HepG2 (cell line): ENCODE measurements around the gene SLC25A45. TPM values are rescaled to one million over a fixed set of nuclear protein-coding genes. Genes with fewer than 3 reads are reported as not detected.

Source experiments
- ARNT2 ChIP-seq: sonication (generic); formaldehyde crosslinking; IDR thresholded peaks from 2 replicates; pipeline ENCODE4 v1.8.0; 2022; ENCODE audit warnings: mild to moderate bottlenecking, low read depth, missing genetic modification reagents, moderate library complexity
- ATF1 ChIP-seq: IDR thresholded peaks from 2 replicates; pipeline ENCODE4 v1.6.1; 2016; ENCODE audit warnings: mild to moderate bottlenecking, control low read depth
- ELF4 ChIP-seq: sonication (generic); formaldehyde crosslinking; IDR thresholded peaks from 2 replicates; pipeline ENCODE4 v1.5.0; 2020; ENCODE audit warnings: missing genetic modification reagents, mild to moderate bottlenecking, moderate library complexity, borderline replicate concordance
- EP300 ChIP-seq, 3 experiments: sonication (generic) in 1 of 3; formaldehyde crosslinking in 1 of 3; IDR thresholded peaks; 2 replicates each; pipeline versions ENCODE4 v1.5.1 to v1.6.1; 2011 to 2020; ENCODE audit warnings: low read depth in 2 of 3, low read length in 2 of 3, borderline replicate concordance in 1 of 3, improper control_type of control experiment in 1 of 3, mild to moderate bottlenecking in 1 of 3, missing genetic modification reagents in 1 of 3, moderate library complexity in 1 of 3
- ISX ChIP-seq: sonication (generic); formaldehyde crosslinking; conservative IDR thresholded peaks from 2 replicates; pipeline ENCODE4 v1.5.0; 2020; ENCODE audit warnings: missing genetic modification reagents
- KLF15 ChIP-seq: sonication (generic); formaldehyde crosslinking; IDR thresholded peaks from 2 replicates; pipeline ENCODE4 v1.8.1; 2023; ENCODE audit warnings: borderline replicate concordance, mild to moderate bottlenecking, inconsistent platforms, missing genetic modification reagents, mixed read lengths
- NR2C2 ChIP-seq: sonication (generic); formaldehyde crosslinking; IDR thresholded peaks from 2 replicates; pipeline ENCODE4 v1.4.0; 2020; ENCODE audit warnings: missing genetic modification reagents, mild to moderate bottlenecking, moderate library complexity, borderline replicate concordance
- SETDB1 ChIP-seq: sonication (generic); formaldehyde crosslinking; IDR thresholded peaks from 2 replicates; pipeline ENCODE4 v1.5.1; 2020; ENCODE audit warnings: missing genetic modification reagents, mild to moderate bottlenecking, borderline replicate concordance
- SNRNP70 ChIP-seq: fragments of 200-400 bp; formaldehyde crosslinking; IDR thresholded peaks from 2 replicates; pipeline ENCODE4 v1.6.1; 2017; ENCODE audit warnings: mild to moderate bottlenecking, low read depth, low read length, moderate library complexity
- TBL1XR1 ChIP-seq: fragments of 150-350 bp; IDR thresholded peaks from 2 replicates; pipeline ENCODE4 v1.6.1; 2014; ENCODE audit warnings: borderline replicate concordance, low read length; ENCODE audit not compliant: partially characterized antibody
- ZBTB42 ChIP-seq: sonication (generic); formaldehyde crosslinking; IDR thresholded peaks from 2 replicates; pipeline ENCODE4 v1.5.0; 2020; ENCODE audit warnings: mild to moderate bottlenecking, missing genetic modification reagents
- ZFP90 ChIP-seq: sonication (generic); formaldehyde crosslinking; IDR thresholded peaks from 2 replicates; pipeline ENCODE4 v1.8.0; 2022; ENCODE audit warnings: missing genetic modification reagents, mild to moderate bottlenecking, inconsistent platforms, borderline replicate concordance
- ZNF460 ChIP-seq: sonication (generic); formaldehyde crosslinking; IDR thresholded peaks from 2 replicates; pipeline ENCODE4 v1.5.1; 2020; ENCODE audit warnings: missing genetic modification reagents, mild to moderate bottlenecking, borderline replicate concordance
- ZNF773 ChIP-seq: sonication (generic); formaldehyde crosslinking; IDR thresholded peaks from 2 replicates; pipeline ENCODE4 v1.4.0; 2020; ENCODE audit warnings: missing genetic modification reagents, borderline replicate concordance
- ZSCAN9 ChIP-seq: IDR thresholded peaks from 2 replicates; pipeline ENCODE4 v1.6.1; 2016; ENCODE audit warnings: borderline replicate concordance
- polyA plus RNA-seq, 8 experiments: library from polyadenylated mRNA; depleted of rRNA in 3 of 8; stranded (reverse) in 7 of 8; unstranded in 1 of 8; fragments of >200 nt; fragmentation: Illumina TruSeq in 4 of 8; extraction: Trizol in 4 of 8; gene quantifications; 2 replicates each; pipeline versions ENCODE4 v1.2.1 to v1.2.3, GENCODE V29; 2011 to 2016; ENCODE audit warnings: low read depth in 4 of 8, missing spikeins in 1 of 8, mixed read lengths in 1 of 8; ENCODE audit not compliant: insufficient read depth in 1 of 8
- total RNA-seq, 5 experiments: library from RNA; depleted of rRNA; stranded (reverse); fragments of >200 nt; fragmentation: Illumina TruSeq; extraction: Trizol; gene quantifications; 2 replicates each; pipeline ENCODE4 v1.2.3, GENCODE V29; 2016; ENCODE audit warnings: low read depth in 1 of 5
- TF ChIP-seq, protein P1 (sequence below): IDR thresholded peaks from 2 replicates; pipeline ENCODE4 v1.6.1; 2016; ENCODE audit warnings: missing biosample characterization, missing genetic modification reagents, low read depth
- TF ChIP-seq, protein P2 (sequence below): sonication (generic); formaldehyde crosslinking; IDR thresholded peaks from 2 replicates; pipeline ENCODE4 v1.9.0; 2021; ENCODE audit warnings: missing genetic modification reagents, mild to moderate bottlenecking, borderline replicate concordance
- TF ChIP-seq, protein P3 (sequence below): sonication (generic); formaldehyde crosslinking; IDR thresholded peaks from 2 replicates; pipeline ENCODE4 v1.4.0; 2020; ENCODE audit warnings: missing genetic modification reagents, borderline replicate concordance

SLC25A45 gene
- total and polyA plus RNA-seq, 2 of the 13 experiments (the other 11 are each of a cell fraction or from before 2014, with no cell fraction given): 1.2 to 3.4 TPM

DNA sequence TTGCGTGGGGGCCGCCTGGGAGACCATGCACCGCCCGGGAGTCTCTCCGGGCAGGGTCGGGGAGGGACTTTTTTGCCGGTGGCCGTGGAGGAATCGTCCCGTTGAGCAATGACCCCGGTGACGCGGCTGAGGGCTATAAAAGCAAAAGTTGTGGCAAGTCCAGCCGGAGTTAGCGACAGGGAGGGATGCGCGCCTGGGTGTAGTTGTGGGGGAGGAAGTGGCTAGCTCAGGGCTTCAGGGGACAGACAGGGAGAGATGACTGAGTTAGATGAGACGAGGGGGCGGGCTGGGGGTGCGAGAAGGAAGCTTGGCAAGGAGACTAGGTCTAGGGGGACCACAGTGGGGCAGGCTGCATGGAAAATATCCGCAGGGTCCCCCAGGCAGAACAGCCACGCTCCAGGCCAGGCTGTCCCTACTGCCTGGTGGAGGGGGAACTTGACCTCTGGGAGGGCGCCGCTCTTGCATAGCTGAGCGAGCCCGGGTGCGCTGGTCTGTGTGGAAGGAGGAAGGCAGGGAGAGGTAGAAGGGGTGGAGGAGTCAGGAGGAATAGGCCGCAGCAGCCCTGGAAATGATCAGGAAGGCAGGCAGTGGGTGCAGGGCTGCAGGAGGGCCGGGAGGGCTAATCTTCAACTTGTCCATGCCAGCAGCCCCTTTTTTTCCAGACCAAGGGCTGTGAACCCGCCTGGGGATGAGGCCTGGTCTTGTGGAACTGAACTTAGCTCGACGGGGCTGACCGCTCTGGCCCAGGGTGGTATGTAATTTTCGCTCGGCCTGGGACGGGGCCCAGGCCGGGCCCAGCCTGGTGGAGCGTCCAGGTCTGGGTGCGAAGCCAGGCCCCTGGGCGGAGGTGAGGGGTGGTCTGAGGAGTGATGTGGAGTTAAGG is 40.4 kb upstream of the SLC25A45 start, which contains the start of gene NEAT1 (continued):
- TF ChIP-seq NR2C2 (CRISPR knock-in tag): peak; percentile 95
- TF ChIP-seq ZNF773: no peak
- TF ChIP-seq SNRNP70: no peak
- peak; percentile 80; the same call in 1 of the 2 replicates for TF ChIP-seq ISX (CRISPR knock-in tag)
- TF ChIP-seq ATF1 (CRISPR knock-in tag): 0 out of 2 replicates have a peak, but pooled peaks have one; percentile 6
- 0 out of 2 replicates have a peak, but pooled peaks have one; percentile 25 for TF ChIP-seq ZBTB42 (CRISPR knock-in tag)
- peak; percentile 89 for TF ChIP-seq ZFP90 (CRISPR knock-in tag)
- no peak for TF ChIP-seq ZNF460 (CRISPR knock-in tag)
- no peak for TF ChIP-seq ELF4
- TF ChIP-seq EP300 (IDR thresholded peaks at IDR 0.05; ENCODE audit: low read depth in 2 of 2, low read length in 2 of 2): peak; percentile 73 to 92
- TF ChIP-seq EP300 (CRISPR knock-in tag; IDR thresholded peaks at IDR 0.05; ENCODE audit: borderline replicate concordance): peak; percentile 87
- peak; percentile 87 for TF ChIP-seq ARNT2 (CRISPR knock-in tag)
- TF ChIP-seq TBL1XR1: peak; percentile 94
- TF ChIP-seq SETDB1 (CRISPR knock-in tag): no peak
- TF ChIP-seq, protein P1, sequence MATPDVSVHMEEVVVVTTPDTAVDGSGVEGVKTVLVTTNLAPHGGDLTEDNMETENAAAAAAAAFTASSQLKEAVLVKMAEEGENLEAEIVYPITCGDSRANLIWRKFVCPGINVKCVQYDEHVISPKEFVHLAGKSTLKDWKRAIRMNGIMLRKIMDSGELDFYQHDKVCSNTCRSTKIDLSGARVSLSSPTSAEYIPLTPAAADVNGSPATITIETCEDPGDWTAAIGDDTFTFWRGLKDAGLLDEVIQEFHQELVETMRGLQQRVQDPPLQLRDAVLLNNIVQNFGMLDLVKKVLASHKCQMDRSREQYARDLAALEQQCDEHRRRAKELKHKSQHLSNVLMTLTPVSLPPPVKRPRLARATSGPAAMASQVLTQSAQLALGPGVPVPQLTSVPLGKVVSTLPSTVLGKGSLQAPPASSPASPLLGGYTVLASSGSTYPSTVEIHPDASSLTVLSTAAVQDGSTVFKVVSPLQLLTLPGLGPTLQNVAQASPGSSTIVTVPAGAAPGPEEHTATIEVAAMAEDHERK (CRISPR knock-in tag): no peak
- TF ChIP-seq ZSCAN9 (CRISPR knock-in tag): no peak; the same call in 1 of the 2 replicates
- TF ChIP-seq, protein P2, sequence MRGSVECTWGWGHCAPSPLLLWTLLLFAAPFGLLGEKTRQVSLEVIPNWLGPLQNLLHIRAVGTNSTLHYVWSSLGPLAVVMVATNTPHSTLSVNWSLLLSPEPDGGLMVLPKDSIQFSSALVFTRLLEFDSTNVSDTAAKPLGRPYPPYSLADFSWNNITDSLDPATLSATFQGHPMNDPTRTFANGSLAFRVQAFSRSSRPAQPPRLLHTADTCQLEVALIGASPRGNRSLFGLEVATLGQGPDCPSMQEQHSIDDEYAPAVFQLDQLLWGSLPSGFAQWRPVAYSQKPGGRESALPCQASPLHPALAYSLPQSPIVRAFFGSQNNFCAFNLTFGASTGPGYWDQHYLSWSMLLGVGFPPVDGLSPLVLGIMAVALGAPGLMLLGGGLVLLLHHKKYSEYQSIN (CRISPR knock-in tag): no peak
- TF ChIP-seq KLF15 (CRISPR knock-in tag): peak; percentile 54
- TF ChIP-seq, protein P3, sequence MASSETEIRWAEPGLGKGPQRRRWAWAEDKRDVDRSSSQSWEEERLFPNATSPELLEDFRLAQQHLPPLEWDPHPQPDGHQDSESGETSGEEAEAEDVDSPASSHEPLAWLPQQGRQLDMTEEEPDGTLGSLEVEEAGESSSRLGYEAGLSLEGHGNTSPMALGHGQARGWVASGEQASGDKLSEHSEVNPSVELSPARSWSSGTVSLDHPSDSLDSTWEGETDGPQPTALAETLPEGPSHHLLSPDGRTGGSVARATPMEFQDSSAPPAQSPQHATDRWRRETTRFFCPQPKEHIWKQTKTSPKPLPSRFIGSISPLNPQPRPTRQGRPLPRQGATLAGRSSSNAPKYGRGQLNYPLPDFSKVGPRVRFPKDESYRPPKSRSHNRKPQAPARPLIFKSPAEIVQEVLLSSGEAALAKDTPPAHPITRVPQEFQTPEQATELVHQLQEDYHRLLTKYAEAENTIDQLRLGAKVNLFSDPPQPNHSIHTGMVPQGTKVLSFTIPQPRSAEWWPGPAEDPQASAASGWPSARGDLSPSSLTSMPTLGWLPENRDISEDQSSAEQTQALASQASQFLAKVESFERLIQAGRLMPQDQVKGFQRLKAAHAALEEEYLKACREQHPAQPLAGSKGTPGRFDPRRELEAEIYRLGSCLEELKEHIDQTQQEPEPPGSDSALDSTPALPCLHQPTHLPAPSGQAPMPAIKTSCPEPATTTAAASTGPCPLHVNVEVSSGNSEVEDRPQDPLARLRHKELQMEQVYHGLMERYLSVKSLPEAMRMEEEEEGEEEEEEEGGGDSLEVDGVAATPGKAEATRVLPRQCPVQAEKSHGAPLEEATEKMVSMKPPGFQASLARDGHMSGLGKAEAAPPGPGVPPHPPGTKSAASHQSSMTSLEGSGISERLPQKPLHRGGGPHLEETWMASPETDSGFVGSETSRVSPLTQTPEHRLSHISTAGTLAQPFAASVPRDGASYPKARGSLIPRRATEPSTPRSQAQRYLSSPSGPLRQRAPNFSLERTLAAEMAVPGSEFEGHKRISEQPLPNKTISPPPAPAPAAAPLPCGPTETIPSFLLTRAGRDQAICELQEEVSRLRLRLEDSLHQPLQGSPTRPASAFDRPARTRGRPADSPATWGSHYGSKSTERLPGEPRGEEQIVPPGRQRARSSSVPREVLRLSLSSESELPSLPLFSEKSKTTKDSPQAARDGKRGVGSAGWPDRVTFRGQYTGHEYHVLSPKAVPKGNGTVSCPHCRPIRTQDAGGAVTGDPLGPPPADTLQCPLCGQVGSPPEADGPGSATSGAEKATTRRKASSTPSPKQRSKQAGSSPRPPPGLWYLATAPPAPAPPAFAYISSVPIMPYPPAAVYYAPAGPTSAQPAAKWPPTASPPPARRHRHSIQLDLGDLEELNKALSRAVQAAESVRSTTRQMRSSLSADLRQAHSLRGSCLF (CRISPR knock-in tag): 0 out of 2 replicates have a peak, but pooled peaks have one; percentile 54
